GM19455 (cell line): ENCODE measurements around the gene MAFG.

ENCODE experiments used
- ATAC-seq: cut with Tn5 transposase; IDR thresholded peaks from one replicate; pipeline ENCODE4 v1.9.1; 2021; ENCODE audit not compliant: unreplicated experiment

Gene MAFG

DNA sequence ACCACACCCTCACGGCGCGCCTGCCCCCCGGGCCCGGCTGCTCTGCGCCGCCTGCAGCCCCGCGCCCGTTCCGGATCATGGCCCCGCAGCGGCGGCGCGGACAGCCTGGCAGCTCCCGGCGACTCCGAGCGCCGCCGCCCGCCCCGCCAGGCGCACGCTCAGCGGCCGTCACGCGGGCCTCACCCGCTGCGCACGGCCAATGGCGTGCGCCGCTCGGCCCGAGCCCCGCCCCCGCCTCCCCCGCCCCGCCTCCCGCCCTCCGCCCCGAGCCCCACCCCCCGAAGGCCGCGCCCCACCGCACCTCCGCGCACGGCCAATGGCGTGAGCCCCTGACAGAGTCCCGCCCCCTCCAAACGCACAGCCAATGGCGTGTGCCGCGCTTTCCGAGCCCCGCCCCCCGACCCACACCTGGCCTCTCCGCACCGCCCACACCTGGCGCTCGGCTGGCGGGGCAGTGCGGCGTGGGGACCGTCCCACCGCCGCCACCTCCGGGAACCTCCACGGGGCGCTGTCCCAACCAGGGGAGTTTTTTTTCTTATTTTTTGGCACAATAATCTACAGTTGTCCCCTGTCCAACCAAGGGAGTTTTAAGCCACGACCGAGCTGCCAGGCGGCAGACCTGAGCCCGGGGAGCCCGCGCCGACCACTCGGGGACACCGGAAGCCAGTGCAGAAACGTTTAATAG is 16.1 kb downstream of the MAFG start, which contains the start of gene PCYT2:
Gene PCYT2 (minus strand): TSS at position 123 of the 685 bp plus-strand sequence. CDS start 44 bp downstream, at position 79.
- ATAC-seq, result peak; percentile 67

DNA sequence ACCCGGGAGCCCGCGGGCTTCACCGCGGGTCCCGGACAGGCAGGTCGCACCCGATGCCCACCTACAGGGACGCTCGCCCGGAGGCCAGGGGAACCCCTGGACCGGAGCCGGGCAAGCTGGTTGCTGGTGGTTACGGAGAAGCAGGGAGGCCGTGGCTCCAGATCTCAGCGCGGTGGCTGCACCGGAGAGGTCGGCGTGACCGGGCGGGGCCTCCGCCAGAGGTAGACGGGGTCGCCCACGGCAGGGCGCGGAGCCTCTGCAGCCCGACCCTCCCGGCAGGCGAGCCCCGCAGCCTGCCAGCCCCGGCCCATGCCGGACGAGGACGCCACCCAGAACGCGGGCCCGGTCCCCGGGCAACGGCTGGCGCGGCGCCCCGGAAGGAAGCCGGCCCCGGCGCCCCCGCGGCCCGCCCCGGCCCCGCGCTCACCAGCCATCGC is 16.7 kb downstream of the MAFG start:
- peak; percentile 43 for ATAC-seq

DNA sequence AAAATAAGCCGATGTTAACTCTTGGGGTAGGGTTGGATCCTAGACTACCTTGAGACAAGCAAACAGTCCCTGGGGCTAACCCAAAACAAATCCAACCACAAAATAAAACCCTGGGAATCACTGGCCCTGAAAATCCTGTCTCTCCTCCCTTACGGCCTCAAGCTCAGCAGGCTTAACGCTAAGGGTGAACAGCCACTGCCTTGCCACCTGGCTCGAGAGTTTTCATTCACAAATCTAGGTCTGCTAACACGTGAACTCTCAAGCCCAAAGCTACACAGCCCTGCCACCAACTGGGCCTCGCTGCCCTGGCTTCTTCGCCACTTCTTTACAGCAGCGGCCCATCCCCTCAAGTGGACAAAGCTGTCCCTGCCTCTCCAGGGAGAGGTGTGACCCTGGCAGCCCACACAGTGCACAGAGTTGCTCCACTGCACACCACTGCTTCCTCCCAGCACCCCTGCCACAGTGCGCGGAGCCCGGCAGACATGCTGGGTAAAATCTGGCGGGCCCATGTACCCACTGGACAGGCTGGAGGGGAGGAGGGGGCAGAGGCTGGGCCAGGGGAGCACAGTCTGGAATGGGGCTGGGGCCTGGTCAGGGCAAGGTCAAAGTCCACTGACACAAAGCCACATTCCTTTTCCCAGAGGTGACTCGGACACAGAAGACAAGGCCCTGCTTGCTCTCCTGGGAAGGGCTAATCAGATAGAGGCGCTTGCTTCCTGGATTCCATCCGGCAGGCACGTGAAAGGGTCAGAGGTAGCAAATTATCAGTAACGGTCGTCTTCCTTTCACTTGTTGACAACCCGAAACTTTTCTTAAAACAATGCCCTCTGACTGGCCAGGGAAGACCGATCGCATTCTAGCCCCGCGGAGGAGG is 17.3 kb downstream of the MAFG start:
- no peak for ATAC-seq

DNA sequence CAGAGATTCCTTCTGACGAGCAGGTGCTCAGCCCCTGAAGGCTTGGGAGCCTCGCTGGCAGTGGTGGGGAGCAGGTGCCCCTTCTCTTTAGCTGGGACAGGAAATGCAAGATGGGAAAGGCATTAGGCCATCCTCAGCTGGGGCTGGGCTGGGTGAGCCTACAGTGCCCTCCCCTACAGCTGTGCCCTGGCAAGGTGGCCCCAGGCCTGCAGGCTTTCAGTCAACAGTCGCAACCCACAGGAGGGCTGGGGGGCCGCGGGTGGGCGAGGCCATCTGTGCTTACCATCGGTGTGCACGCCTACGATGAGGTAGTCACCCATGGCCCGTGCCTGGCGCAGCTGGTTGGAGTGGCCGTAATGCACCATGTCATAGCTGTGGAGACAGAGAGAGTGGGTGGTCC is 18.3 kb downstream of the MAFG start:
- ATAC-seq, result no peak

DNA sequence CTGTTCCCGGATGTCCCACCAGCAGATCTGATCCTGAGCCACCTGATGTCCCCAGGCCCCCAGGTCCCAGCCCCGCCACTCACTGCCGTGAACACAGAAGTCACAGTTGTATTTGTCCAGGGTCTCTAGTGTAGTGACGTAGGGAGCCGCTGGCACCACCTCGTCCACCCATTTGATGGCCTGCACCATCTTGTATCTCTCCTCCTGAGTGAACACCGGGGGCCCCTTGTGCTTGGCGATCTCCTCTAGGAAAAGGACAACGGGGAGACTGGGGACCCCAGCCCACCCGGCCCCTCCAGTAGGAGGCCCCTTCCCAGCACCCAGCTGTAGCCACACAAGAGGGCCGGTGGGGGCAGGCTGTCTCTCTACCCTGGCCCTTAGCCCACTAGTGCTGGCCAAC is 18.7 kb downstream of the MAFG start:
- no peak for ATAC-seq

DNA sequence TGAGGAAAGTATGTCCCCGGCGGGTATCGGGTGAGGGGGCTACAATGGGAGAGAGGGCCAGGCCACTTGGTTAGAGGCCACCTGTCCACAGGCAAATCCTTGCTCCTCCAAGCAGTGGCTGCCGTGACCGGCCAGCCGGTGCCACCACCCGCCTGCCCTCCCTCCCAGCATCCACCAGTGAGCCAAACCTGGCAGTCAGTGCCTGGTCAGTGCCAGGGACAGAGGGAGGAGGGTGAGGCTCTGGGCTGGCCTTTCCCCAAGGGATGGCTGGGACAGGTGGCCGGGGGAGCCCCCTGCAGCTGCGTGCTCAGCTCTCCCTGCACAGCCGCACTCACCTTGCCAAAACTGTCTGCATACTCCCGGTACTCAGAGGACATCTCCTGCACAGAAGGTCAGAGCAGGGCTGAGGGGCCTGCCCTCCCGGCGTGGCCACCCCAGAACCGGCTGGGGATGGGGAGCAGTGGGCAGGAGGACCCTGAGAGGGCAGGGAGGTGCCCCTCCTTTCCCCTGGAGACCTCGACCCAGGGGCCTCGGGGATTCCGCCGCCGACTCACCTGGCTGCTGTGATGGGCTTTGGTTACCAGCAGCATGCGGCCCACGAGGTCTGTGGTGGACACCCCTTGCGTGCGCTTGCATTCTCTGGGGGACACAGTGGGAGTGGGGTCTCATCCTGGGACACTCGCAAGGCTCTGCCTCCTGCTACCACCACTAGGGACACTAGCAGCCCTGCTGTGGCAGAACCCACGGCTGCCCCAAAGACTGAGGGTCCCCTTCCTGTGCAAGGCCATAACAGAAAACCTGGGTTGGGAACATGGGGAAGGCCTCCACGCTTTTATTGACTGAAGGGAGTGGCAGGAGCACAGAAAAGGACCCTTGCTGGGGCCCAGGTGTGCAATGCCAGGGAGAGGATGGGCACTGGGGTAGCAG is 20.1 kb downstream of the MAFG start:
- ATAC-seq, result no peak

DNA sequence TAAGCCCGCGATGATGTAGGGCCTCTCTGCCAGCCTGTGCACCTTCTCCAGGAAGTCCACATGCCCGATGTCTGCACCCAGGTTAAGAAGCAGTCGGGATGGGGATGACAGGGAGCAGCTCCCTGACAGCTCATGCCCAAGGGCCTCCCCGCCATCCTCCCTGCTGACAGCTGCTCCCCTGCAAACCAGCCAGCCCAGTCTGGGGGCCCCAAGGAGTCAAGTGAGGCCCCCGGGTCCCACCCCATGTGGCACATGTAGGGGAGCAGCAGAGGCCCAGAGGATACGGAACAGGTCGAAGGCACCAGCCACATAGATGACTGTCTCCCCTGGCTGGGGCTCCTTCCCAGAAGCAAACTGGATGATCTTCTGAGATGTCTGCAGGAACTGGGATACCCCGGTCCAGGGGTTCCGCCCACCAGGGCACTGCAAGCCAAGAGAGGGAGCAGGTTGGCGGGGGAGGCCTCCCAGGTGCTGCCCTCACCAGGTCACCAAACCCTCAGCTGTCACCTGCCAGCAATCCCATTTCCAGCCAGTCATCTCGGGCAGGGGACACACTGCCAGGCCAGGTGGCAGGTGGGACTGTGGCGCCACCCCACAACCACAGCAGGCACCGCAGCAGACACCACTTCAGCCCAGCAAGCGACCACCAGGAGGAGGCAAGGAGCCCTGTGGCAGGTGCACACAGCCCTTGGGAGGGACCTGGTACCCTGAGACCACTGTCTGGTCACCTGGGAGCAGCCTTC is 20.9 kb downstream of the MAFG start:
- no peak for ATAC-seq

DNA sequence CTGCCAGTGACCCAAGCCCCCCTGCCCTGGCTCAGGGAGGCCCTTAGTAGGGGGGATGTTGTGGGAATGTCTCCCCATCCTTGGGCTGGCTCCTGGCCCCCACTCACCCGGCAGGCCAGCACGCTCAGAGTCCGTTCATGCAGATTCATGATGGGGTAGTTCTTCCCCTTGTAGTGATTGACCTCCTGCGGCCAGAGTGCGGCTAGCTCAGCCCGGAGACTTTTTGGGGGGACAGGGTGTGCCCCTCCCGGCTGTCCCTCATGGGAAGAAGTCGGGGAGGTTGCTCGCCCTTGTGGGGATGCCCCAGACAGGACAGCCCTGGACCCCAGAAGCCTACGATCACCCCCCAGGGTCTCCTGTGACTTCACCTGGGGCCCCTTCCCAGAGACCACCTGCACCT is 21.5 kb downstream of the MAFG start:
- no peak for ATAC-seq

DNA sequence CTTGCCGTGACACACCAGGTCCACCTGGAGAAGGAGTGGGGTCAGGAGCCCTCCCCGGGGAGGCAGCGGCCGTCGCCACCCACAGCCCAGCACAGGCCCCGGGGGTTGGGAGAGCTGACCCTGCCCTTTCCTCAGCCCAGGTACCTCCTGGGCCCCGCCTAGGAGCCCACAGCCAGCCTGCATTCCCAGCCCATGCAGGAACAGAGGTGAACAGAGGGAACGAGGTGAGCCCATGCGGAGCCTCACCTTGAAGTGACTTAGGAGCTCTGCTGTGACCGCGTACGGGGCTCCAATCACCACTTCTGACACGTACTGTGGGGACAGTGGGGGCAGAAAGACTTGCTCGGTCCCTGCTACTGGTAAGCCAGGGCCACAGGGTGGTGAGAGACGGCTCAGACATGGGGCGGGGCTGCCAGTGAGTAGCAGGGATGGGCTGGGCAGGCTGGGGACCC is 22.1 kb downstream of the MAFG start:
- ATAC-seq, result no peak

DNA sequence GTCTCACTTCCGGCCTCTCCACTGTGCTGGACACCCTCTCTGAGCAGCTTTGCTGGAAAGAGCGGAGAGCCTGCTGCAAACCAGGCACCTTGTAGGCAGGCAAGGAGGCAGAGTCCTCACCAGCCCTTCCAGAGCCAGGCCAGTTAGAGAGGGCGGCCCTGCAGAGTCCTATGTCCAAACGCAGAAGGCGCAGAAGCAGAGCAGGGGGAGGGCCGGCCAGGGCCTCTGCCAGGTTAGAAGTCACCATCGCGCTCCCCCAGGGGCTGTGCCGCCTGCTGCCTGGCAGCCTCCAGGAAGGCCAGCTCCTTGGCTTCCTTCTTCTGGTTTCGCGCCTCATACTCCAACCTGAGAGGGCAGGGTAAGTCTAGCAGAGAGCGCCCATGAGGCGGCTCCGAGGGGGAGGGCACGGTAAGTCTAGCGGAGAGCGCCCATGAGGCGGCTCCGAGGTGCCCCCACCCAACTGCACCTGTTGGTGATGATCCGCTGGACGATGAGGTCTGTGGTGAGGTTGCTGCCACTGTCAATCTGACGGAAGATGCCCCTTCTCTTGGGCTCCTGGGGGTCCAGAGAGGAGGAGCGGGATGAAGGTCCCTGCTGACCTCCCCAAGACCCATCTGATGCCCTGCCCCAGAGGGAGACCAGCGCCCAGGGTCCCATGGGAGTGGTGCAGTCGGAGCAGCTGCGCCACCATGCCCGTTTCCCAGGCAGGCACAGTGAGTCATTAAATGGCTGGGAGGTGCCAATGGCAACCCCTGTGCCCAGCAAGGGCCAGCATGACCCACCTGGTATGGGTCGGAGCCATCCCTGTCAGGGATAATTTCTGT is 22.7 kb downstream of the MAFG start:
- no peak for ATAC-seq

DNA sequence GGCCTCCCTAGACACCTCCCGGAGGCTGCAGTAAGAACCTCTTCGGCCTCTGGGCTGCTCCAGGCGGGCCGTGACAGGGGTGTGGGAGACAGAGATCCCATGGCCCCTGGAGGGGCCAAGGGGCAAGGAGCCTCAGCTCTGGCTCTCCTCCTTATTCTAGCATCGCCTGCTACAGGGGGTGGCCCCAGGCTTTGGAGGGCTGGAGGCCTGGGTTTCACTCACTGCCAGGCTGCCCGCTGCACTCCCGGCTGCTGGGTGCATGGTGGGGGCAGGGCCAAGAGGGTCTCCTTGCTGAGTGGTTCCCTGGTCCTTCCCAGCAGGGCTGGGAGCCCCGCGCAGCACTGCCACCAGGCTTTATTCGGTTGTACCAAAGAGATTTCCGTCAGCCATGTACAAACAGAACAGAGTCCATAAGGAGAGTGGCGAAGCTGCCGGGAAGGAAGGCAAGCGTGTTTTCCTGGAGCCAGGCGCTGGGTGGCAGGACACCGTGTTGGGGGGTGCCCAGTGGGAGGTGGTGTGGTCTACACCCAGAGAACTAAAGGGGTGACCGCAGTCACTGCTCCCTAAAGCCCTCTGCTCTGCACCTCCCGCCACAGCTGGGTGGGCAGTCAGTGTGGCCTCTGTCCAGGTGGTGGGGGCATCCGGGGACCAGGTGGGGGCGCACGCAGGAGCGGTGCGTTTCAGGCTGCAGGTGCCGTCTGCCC is 23.5 kb downstream of the MAFG start:
- ATAC-seq, result no peak

DNA sequence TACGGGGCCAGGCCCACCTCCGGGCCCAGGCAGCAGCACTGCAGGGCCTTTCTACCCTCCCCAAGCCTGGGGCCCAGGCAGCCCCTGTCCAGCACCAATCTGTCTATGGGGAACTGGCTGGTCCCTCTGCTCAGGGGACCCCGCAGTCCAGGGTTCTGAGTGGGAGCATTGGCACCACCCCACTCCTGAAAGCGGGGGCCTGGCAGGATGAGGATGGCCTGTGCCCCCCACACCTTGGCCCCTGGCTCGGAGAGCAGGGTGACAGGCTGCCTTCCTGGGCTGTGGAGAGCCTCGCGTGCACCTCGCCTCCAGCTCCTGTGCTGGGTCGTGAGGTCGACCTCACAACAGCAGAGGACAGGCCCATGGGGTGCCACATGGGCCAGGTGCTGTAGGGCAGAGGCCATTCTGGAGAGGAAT is 24.1 kb downstream of the MAFG start:
- ATAC-seq, result no peak

DNA sequence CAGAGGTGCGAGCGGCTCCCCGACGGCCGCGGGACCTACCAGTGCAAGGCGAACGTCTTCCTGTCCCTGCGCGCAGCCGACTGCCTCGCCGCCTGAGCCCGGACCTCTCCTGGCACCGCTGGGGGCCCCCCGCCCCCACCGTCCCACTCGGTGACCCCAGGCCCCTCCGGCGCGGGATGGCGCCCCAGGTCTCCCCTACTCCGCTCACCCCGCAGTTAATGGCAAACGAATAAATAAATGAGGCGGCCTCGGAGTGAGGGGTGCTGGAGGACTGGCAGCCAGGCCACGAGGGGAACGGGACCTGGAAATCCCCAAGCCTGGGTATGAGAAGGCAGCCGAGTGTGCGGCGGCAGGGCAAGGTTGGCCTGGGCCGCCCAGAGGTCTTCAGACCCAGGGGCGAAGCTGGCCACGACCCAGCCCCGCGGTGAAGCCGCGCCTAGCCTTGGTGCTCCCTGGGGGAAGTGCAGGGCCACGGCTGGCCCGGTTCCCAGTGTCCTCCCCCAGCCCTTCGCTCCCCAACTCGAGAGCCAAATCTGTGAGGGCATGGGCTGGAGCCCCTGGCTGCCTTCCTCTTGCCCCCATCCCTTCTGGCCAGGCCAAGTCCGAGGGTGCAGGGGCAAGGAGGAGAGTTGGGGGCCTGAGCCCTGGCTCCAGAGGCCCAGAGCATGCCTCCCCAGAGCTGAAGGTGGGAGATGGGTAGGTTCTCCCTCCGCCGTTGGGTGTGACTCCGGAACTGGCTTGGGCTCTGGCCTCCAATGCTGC is 24.7 kb downstream of the MAFG start:
- ATAC-seq, result no peak

DNA sequence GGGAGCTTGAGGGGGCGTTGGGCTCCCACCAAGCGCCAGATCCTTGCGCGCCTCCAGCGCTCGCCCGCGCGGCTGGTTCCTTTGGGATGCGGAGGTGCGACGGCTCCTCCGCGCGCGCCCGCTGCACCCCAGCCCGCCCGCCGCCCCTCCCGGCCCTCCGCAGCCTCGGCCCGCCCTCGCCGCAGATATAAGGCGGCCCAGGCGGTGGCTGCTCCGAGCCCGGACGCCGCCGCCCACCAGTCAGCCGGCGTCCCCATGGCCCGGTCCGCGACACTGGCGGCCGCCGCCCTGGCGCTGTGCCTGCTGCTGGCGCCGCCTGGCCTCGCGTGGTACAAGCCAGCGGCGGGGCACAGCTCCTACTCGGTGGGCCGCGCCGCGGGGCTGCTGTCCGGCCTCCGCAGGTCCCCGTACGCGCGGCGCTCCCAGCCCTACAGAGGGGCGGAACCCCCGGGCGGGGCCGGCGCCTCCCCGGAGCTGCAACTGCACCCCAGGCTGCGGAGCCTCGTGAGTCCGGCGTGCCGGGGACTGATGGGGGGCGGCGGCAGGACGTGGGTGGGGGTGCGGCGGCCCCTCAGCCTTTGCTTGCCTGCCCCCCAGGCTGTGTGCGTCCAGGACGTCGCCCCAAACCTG is 25.4 kb downstream of the MAFG start, which contains the start of gene NPB:
Gene NPB (plus strand): TSS at position 216 of the 630 bp plus-strand sequence. CDS start 40 bp downstream, at position 256.
- no peak for ATAC-seq

DNA sequence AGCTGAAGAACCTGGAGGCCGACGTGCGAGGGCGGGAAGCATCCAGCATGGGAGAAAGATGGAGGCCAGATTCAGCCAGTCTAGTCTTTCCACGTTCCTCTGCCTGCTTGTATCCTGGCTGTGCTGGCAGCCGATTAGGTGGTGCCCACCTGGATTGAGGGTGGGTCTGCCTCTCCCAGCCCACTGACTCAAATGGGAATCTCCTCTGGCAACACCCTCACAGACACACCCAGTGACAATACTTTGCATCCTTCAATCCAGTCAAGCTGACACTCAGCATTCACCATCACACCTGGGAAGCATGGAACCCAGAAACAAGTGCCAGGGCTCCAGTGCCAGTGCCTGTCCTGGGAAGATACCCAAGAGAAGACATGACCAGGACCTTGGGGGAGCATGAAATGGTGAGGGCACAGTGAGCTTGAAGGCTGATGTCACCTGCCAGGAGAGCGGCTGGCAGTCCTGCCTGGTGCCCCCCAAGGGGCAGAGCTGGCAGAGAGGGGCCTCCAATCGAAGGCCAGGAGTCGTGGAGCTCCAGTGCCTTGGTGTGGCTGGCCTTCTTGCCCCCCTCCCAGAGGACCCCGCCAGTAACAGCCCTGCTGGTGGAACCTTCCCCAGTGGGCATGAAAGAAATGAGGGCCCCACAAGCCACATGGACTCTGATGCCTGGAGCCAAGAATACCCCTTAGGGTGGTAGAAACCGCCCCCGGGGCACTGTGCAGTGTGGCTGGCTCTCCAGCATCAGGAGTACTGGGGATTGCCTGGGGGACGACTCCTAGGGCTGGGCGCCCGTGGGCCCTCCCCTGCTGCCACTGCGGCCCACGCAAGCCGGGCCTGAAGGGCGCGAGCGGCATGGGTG is 26.1 kb downstream of the MAFG start:
- ATAC-seq, result no peak

DNA sequence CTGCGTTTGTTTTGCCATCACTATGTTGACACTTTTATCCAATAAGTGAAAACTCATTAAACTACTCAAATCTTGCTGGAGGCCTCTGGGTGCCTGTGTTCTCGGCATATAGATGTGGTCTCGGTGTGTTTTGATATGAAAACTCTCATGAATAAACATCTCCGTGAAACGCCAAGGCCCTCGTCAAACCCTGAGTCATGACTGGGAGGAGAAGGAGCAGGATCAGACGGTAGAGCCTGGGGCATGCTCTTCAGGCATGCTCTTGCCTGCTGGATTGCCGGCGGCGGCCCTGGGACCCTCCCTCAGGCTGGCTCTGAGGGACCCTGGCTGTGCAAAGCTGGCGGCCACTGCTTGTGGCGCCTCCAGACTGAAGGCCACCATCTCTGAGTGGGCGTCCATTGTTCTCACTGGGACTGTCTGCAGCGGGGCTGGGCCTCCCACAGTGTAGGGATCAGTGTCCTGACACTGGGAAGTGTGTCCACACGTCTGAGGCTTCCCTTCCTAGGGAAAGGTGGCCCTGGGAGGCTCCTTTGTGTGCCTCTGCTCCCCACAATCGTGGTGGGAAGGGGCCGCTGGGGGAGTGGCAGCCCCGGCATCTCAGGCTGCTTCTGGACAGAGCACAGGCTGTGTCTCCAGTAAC is 27.2 kb downstream of the MAFG start:
- no peak for ATAC-seq
